ENCODE measurements around the gene USP10. TPM values are rescaled to one million over a fixed set of nuclear protein-coding genes. Genes with fewer than 3 reads are reported as not detected.

Gene USP10
- total and polyA plus RNA-seq, 5 donors: 25.8 to 66.5 (median 61.9) TPM

- DNase-seq (peak; percentile 97 to 99 (median 98)), ATAC-seq (peak; percentile 94 to 95)
- Histone ChIP-seq H3K4me3 (ENCODE audit: low read length) (peak within 1 kb of the TSS; percentile 66), H3K9me3 (ENCODE audit: control insufficient read depth, low read length) (no peaks in the 10 kb centered on the region), H3K27ac (ENCODE audit: low read length) (no peak within 1 kb of the TSS), H3K4me1 (ENCODE audit: control insufficient read depth, insufficient read depth, low read length) (peaks cover 3% of the 10 kb centered on the region), H3K27me3 (ENCODE audit: control insufficient read depth, insufficient read depth) (no peaks in the 10 kb centered on the region)
- 3% methylated on average over 53 of the region's 53 CpGs for WGBS
- intact Hi-C loops (cut with DNase I): no loop called here
These were observed 120.0 kb downstream of the USP10 start, which contains the start of gene CRISPLD2 for GRCh38 chr16:84819644-84820304. Gene CRISPLD2 (plus strand): TSS chr16:84819985. CDS start chr16:84838496, 18,511 bp downstream.

DNA sequence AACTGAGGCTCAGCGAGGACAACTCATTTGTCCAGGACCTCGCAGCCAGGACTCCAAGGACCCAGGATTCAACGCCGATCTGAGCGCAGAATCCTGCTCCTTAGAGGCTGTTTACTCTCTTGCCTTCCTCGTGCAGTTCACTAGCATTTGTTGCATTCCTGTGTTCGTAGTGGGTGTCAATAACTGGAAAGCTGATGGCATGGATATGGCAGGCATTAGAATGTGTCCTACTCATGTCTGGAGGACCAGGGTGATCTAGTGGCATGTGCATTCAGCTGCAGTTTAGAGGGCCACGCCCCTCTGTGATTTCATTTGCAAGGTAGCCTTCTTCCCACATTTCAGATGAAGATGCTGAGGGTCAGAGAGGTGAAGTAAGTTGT, 120.5 kb downstream of the USP10 start:
- DNase-seq (no peak), ATAC-seq (no peak)
- Histone ChIP-seq H3K27ac (ENCODE audit: low read length) (no peak overlapping the region), H3K9me3 (ENCODE audit: control insufficient read depth, low read length) (no peaks in the 10 kb centered on the region), H3K4me3 (ENCODE audit: low read length) (peak overlapping the region; percentile 66), H3K4me1 (ENCODE audit: control insufficient read depth, insufficient read depth, low read length) (peaks cover 3% of the 10 kb centered on the region), H3K27me3 (ENCODE audit: control insufficient read depth, insufficient read depth) (no peaks in the 10 kb centered on the region)
- WGBS: 48% methylated on average over 8 of the region's 8 CpGs
- intact Hi-C loops (cut with DNase I): no loop called here

- peak overlapping the region; percentile 66 for H3K4me3 ChIP-seq (ENCODE audit: low read length)
- no peaks in the 10 kb centered on the region for H3K9me3 ChIP-seq (ENCODE audit: control insufficient read depth, low read length)
- H3K27me3 ChIP-seq (ENCODE audit: control insufficient read depth, insufficient read depth): no peaks in the 10 kb centered on the region
- peak in 1 of 3 donors; percentile 65 for DNase-seq
- H3K4me1 ChIP-seq (ENCODE audit: control insufficient read depth, insufficient read depth, low read length): peaks cover 3% of the 10 kb centered on the region
- intact Hi-C loops (cut with DNase I): no loop called here
- 63% methylated on average over 12 of the region's 12 CpGs for WGBS
- no peak overlapping the region for H3K27ac ChIP-seq (ENCODE audit: low read length)
- ATAC-seq: peak in 1 of 2 donors; percentile 11
These were observed 121.0 kb downstream of the USP10 start for GRCh38 chr16:84820771-84821170.

DNA sequence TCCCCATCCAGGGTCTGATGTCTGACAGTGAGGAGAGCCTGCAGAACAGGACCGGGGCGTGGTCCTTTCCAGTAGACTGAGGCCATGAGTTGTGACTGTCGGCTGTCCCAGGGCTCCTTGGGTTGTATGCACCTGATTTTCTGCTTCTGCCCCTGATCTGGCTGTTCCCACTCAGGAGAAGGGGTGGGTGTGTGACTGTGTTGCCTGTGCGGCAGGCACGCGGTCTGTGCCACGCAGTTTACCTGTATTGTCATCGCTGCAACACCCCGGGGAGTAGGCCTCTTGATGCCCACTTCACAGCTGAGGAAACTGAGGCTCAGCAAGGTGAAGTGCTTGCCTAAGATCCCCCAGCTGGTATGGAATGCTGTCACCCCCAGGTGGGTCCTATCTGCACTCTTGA, 121.4 kb downstream of the USP10 start:
- H3K4me1 ChIP-seq (ENCODE audit: control insufficient read depth, insufficient read depth, low read length): peaks cover 3% of the 10 kb centered on the region
- H3K4me3 ChIP-seq (ENCODE audit: low read length): peak overlapping the region; percentile 66
- ATAC-seq: no peak
- H3K27me3 ChIP-seq (ENCODE audit: control insufficient read depth, insufficient read depth): no peaks in the 10 kb centered on the region
- no peaks in the 10 kb centered on the region for H3K9me3 ChIP-seq (ENCODE audit: control insufficient read depth, low read length)
- 80% methylated on average over 9 of the region's 9 CpGs for WGBS
- H3K27ac ChIP-seq (ENCODE audit: low read length): no peak overlapping the region
- intact Hi-C loops (cut with DNase I): no loop called here
- DNase-seq: peak in 1 of 3 donors; percentile 42

GRCh38 chr16:84821728-84822689, 122.2 kb downstream of the USP10 start:
- Histone ChIP-seq H3K27ac (ENCODE audit: low read length) (peak overlapping the region; percentile 67), H3K4me1 (ENCODE audit: control insufficient read depth, insufficient read depth, low read length) (peaks cover 3% of the 10 kb centered on the region), H3K4me3 (ENCODE audit: low read length) (peak overlapping the region; percentile 66), H3K9me3 (ENCODE audit: control insufficient read depth, low read length) (no peaks in the 10 kb centered on the region), H3K27me3 (ENCODE audit: control insufficient read depth, insufficient read depth) (no peaks in the 10 kb centered on the region)
- ATAC-seq: peak in 1 of 2 donors; percentile 18
- intact Hi-C loops (cut with DNase I): no loop called here
- peak in 1 of 3 donors; percentile 43 for DNase-seq
- 48% methylated on average over 13 of the region's 13 CpGs for WGBS

DNA sequence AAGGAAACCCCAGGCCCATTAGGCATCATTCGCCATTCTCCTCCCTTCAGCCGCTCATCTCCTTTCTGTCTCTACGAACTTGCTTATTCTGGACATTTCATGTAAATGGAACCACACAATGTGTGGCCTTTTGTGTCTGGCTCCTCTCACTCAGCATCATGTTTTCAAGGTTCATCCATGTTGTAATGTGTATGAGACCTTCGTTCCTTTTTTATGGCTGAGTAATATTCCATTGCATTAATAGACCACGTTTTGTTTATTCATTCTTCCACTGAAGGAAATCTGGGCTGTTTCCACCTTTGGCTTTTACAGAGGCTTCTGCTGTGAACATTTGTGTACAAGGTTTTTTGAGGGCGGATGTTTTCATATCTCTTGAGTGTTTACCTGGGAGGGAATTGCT, 123.2 kb downstream of the USP10 start:
- Histone ChIP-seq H3K27me3 (ENCODE audit: control insufficient read depth, insufficient read depth) (no peaks in the 10 kb centered on the region), H3K4me3 (ENCODE audit: low read length) (no peak overlapping the region), H3K9me3 (ENCODE audit: control insufficient read depth, low read length) (no peaks in the 10 kb centered on the region), H3K27ac (ENCODE audit: low read length) (no peak overlapping the region), H3K4me1 (ENCODE audit: control insufficient read depth, insufficient read depth, low read length) (peaks cover 5% of the 10 kb centered on the region)
- intact Hi-C loops (cut with DNase I): no loop called here
- ATAC-seq: no peak
- 96% methylated on average over 6 of the region's 6 CpGs for WGBS
- DNase-seq: no peak

DNA sequence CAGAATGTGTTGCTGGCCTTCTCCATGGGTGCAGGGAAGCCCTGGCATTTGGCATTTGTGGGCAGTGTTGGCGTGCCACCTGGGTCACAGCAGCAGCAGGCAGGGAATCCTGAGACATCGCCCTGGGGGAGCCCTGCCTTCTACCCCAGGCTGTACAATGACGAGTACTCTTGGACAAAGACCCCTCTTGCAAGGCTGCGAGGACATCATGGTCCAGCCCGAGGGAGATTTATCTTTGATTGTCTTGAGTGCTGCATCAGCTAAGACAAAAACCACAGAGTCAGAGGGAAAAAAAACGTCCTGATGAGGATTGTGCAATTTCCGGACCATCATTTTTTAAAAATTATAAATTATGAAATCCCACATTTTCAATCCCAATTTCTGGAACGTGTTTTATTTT, 123.7 kb downstream of the USP10 start:
- H3K9me3 ChIP-seq (ENCODE audit: control insufficient read depth, low read length): no peaks in the 10 kb centered on the region
- peak overlapping the region; percentile 14 for H3K27ac ChIP-seq (ENCODE audit: low read length)
- WGBS: 61% methylated on average over 8 of the region's 8 CpGs
- DNase-seq (peak in 2 of 3 donors; percentile 48 to 67), ATAC-seq (no peak)
- intact Hi-C loops (cut with DNase I): no loop called here
- H3K4me1 ChIP-seq (ENCODE audit: control insufficient read depth, insufficient read depth, low read length): peaks cover 5% of the 10 kb centered on the region
- H3K27me3 ChIP-seq (ENCODE audit: control insufficient read depth, insufficient read depth): no peaks in the 10 kb centered on the region
- H3K4me3 ChIP-seq (ENCODE audit: low read length): no peak overlapping the region

DNA sequence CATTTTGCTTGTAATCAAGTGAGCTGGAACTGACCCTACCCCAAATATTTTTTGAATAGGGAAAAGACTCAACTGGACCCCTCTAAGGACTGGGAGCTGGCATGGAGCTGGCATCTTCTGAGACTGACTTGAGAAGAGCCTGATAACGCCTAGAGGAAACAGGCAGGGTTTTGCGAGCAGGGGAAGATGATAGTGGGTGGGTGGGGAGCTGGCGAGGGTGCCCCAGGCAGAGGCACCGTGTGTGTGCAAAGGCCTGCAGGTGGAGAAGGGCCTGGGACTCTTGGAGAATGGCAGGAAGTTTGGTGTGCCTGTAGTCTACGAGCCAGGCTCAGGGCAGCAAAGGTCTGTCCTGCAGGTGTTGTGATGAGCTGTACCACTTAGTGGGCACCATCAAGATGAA, 124.1 kb downstream of the USP10 start:
- Histone ChIP-seq H3K4me1 (ENCODE audit: control insufficient read depth, insufficient read depth, low read length) (peaks cover 5% of the 10 kb centered on the region), H3K27ac (ENCODE audit: low read length) (peak overlapping the region; percentile 20), H3K4me3 (ENCODE audit: low read length) (no peak overlapping the region), H3K9me3 (ENCODE audit: control insufficient read depth, low read length) (no peaks in the 10 kb centered on the region), H3K27me3 (ENCODE audit: control insufficient read depth, insufficient read depth) (no peaks in the 10 kb centered on the region)
- ATAC-seq (no peak), DNase-seq (no peak)
- intact Hi-C loops (cut with DNase I): no loop called here
- 60% methylated on average over 5 of the region's 5 CpGs for WGBS

GRCh38 chr16:84825896-84826557, 126.2 kb downstream of the USP10 start:
- peak overlapping the region; percentile 54 for H3K27ac ChIP-seq (ENCODE audit: low read length)
- no peaks in the 10 kb centered on the region for H3K27me3 ChIP-seq (ENCODE audit: control insufficient read depth, insufficient read depth)
- peaks cover 5% of the 10 kb centered on the region for H3K4me1 ChIP-seq (ENCODE audit: control insufficient read depth, insufficient read depth, low read length)
- no peaks in the 10 kb centered on the region for H3K9me3 ChIP-seq (ENCODE audit: control insufficient read depth, low read length)
- 87% methylated on average over 8 of the region's 8 CpGs for WGBS
- no peak overlapping the region for H3K4me3 ChIP-seq (ENCODE audit: low read length)
- ATAC-seq: no peak
- DNase-seq: peak in 1 of 3 donors; percentile 36
- intact Hi-C loops (cut with DNase I): no loop called here

- peak; percentile 78 to 88 (median 83) for DNase-seq
- H3K27ac ChIP-seq (ENCODE audit: low read length): peak overlapping the region; percentile 54
- ATAC-seq: peak; percentile 60 to 71
- no peaks in the 10 kb centered on the region for H3K9me3 ChIP-seq (ENCODE audit: control insufficient read depth, low read length)
- WGBS: 56% methylated on average over 13 of the region's 13 CpGs
- no peaks in the 10 kb centered on the region for H3K27me3 ChIP-seq (ENCODE audit: control insufficient read depth, insufficient read depth)
- intact Hi-C loops (cut with DNase I): no loop called here
- no peak overlapping the region for H3K4me3 ChIP-seq (ENCODE audit: low read length)
- peaks cover 5% of the 10 kb centered on the region for H3K4me1 ChIP-seq (ENCODE audit: control insufficient read depth, insufficient read depth, low read length)
These were observed 126.8 kb downstream of the USP10 start for GRCh38 chr16:84826558-84826941.
